ENCODE data around the gene REG1A. TPM values are rescaled to one million over a fixed set of nuclear protein-coding genes. Genes with fewer than 3 reads are reported as not detected.

Gene REG1A
- total RNA-seq, 1 experiment from 2014 or later, result 4.3 TPM

- H3K4me3 ChIP-seq (ENCODE audit: low read depth in 2 of 2, low read length in 2 of 2), result no peak overlapping the region
- H3K27ac ChIP-seq (ENCODE audit: low read length), result no peak overlapping the region
- intact Hi-C loops (cut with micrococcal nuclease; ENCODE audit: unreplicated experiment), result no loop called here
- CTCF ChIA-PET, result no interaction called here
- TF ChIP-seq REST (IDR thresholded peaks at IDR 0.05; ENCODE audit: insufficient read depth in 1 of 2, low read depth in 2 of 2, low read length in 1 of 2), result no peak
- no peak for TF ChIP-seq TCF7L2 (IDR thresholded peaks at IDR 0.05; ENCODE audit: low read depth, low read length)
- TF ChIP-seq SIN3A (IDR thresholded peaks at IDR 0.05; ENCODE audit: borderline replicate concordance, insufficient read depth, low read depth, low read length), result no peak
- TF ChIP-seq, protein P1, sequence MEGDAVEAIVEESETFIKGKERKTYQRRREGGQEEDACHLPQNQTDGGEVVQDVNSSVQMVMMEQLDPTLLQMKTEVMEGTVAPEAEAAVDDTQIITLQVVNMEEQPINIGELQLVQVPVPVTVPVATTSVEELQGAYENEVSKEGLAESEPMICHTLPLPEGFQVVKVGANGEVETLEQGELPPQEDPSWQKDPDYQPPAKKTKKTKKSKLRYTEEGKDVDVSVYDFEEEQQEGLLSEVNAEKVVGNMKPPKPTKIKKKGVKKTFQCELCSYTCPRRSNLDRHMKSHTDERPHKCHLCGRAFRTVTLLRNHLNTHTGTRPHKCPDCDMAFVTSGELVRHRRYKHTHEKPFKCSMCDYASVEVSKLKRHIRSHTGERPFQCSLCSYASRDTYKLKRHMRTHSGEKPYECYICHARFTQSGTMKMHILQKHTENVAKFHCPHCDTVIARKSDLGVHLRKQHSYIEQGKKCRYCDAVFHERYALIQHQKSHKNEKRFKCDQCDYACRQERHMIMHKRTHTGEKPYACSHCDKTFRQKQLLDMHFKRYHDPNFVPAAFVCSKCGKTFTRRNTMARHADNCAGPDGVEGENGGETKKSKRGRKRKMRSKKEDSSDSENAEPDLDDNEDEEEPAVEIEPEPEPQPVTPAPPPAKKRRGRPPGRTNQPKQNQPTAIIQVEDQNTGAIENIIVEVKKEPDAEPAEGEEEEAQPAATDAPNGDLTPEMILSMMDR (IDR thresholded peaks at IDR 0.05), result no peak
- TF ChIP-seq POLR2AphosphoS5 (IDR thresholded peaks at IDR 0.05; ENCODE audit: low read depth, low read length), result no peak
- H3K4me1 ChIP-seq (ENCODE audit: control insufficient read depth, insufficient read depth, low read length), result no peaks in the 10 kb centered on the region
- no TSS peak for BruUV-seq (replicated peaks)
- POLR2A ChIA-PET, result no interaction called here
- in situ Hi-C loops (cut with HindIII; ENCODE audit: low pct_unique_long_range_greater_than_20kb, low sequenced_read_pairs), result no loop called here
- ATAC-seq (no peak), DNase-seq (ENCODE audit: low read depth, low spot score) (no peak)
- H3K36me3 ChIP-seq (ENCODE audit: control insufficient read depth, insufficient read depth, low read length), result no peaks in the 10 kb centered on the region
- H3K9me3 ChIP-seq (ENCODE audit: control insufficient read depth, insufficient read depth, low read depth, low read length), result no peaks in the 10 kb centered on the region
- H3K27me3 ChIP-seq (ENCODE audit: control insufficient read depth, insufficient read depth, low read length), result no peaks in the 10 kb centered on the region
These were observed 3.0 kb upstream of the REG1A start for GRCh38 chr2:79116997-79117928.

DNA sequence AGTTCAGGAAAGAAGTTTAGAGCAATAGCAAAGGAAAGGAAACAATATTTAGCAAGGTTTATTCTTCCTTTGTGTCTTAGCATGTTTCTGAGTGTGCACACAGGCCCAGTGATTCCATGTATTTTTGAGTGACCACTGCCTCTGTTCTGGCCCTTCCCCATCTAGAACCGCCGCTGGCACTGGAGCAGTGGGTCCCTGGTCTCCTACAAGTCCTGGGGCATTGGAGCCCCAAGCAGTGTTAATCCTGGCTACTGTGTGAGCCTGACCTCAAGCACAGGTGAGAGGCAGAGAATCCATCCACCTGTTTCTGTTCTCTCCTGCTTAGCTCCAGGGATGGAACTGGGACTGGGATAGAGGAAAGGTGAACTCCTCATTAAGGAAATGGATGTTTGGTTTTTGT is 2.4 kb downstream of the REG1A start:
- intact Hi-C loops (cut with micrococcal nuclease; ENCODE audit: unreplicated experiment) (no loop called here), in situ Hi-C loops (cut with HindIII; ENCODE audit: low pct_unique_long_range_greater_than_20kb, low sequenced_read_pairs) (no loop called here)
- ChIA-PET CTCF (no interaction called here), POLR2A (no interaction called here)
- no peak overlapping the region for H3K4me3 ChIP-seq (ENCODE audit: low read depth in 2 of 2, low read length in 2 of 2)
- no TSS peak for BruUV-seq (replicated peaks)
- no peak for TF ChIP-seq REST (IDR thresholded peaks at IDR 0.05; ENCODE audit: insufficient read depth in 1 of 2, low read depth in 2 of 2, low read length in 1 of 2)
- no peak for TF ChIP-seq POLR2AphosphoS5 (IDR thresholded peaks at IDR 0.05; ENCODE audit: low read depth, low read length)
- no peak for TF ChIP-seq TCF7L2 (IDR thresholded peaks at IDR 0.05; ENCODE audit: low read depth, low read length)
- TF ChIP-seq SIN3A (IDR thresholded peaks at IDR 0.05; ENCODE audit: borderline replicate concordance, insufficient read depth, low read depth, low read length), result no peak
- TF ChIP-seq, protein P1 (IDR thresholded peaks at IDR 0.05), result no peak
- DNase-seq (ENCODE audit: low read depth, low spot score) (no peak), ATAC-seq (no peak)
- H3K27ac ChIP-seq (ENCODE audit: low read length), result no peak overlapping the region
- H3K4me1 ChIP-seq (ENCODE audit: control insufficient read depth, insufficient read depth, low read length), result no peaks in the 10 kb centered on the region
- no peaks in the 10 kb centered on the region for H3K9me3 ChIP-seq (ENCODE audit: control insufficient read depth, insufficient read depth, low read depth, low read length)
- no peaks in the 10 kb centered on the region for H3K36me3 ChIP-seq (ENCODE audit: control insufficient read depth, insufficient read depth, low read length)
- no peaks in the 10 kb centered on the region for H3K27me3 ChIP-seq (ENCODE audit: control insufficient read depth, insufficient read depth, low read length)

Data from Panc1 (cell line).